ENCODE data around the gene GADD45GIP1.

The GADD45GIP1 gene

GRCh38 chr19:12975221-12975741 lies 18.3 kb upstream of the GADD45GIP1 start:
- TF ChIP-seq CTCF (IDR thresholded peaks at IDR 0.05) = no peak

- TF ChIP-seq CTCF (IDR thresholded peaks at IDR 0.05) = no peak
Observed at GRCh38 chr19:12974301-12975220, 17.5 kb upstream of the GADD45GIP1 start.

- no peak for TF ChIP-seq CTCF (IDR thresholded peaks at IDR 0.05)
Observed at GRCh38 chr19:12973236-12973635, 16.2 kb upstream of the GADD45GIP1 start.

GRCh38 chr19:12970070-12970820 lies 13.2 kb upstream of the GADD45GIP1 start:
- no peak for TF ChIP-seq CTCF (IDR thresholded peaks at IDR 0.05)

- no peak for TF ChIP-seq CTCF (IDR thresholded peaks at IDR 0.05)
Observed at GRCh38 chr19:12969292-12969988, 12.4 kb upstream of the GADD45GIP1 start, which contains the start of gene DAND5. Gene DAND5 (plus strand): TSS chr19:12969576. CDS start chr19:12969661, 85 bp downstream.

GRCh38 chr19:12967907-12968306 lies 10.9 kb upstream of the GADD45GIP1 start:
- no peak for TF ChIP-seq CTCF (IDR thresholded peaks at IDR 0.05)

GRCh38 chr19:12965812-12966135 lies 8.8 kb upstream of the GADD45GIP1 start:
- TF ChIP-seq CTCF (IDR thresholded peaks at IDR 0.05) = no peak

All from LNCAP (cell line).